Motor neuron (in vitro differentiated cells): ENCODE measurements around the gene FAM200C. TPM values are rescaled to one million over a fixed set of nuclear protein-coding genes. Genes with fewer than 3 reads are reported as not detected.
A peak's percentile ranks its signal among the peaks of the same experiment; 100 is the strongest.

Experiments used
- ATAC-seq, 8 experiments: fragments of 200-7000 bp; cut with Tn5 transposase; replicated peaks in 6 of 8; 2 replicates each; pipeline ENCODE4 v1.8.0; 2021; ENCODE audit warnings: mild to moderate bottlenecking in 8 of 8, moderate library complexity in 8 of 8
- H3K27ac ChIP-seq, 2 donors: fragments of 250-450 bp; sonication (Bioruptor Pico); 2 replicates each; pipeline ENCODE4 v1.9.0; 2021; ENCODE audit warnings: antibody characterized with exemption in 2 of 2, mild to moderate bottlenecking in 2 of 2, moderate library complexity in 1 of 2
- H3K4me1 ChIP-seq, 2 donors: fragments of 250-450 bp; sonication (Bioruptor Pico); replicated peaks in 1 of 2; 2 replicates each; pipeline ENCODE4 v1.6.1; 2021; ENCODE audit warnings: antibody characterized with exemption in 2 of 2, mild to moderate bottlenecking in 2 of 2, moderate library complexity in 1 of 2
- H3K4me3 ChIP-seq, 5 donors: fragments of 250-450 bp; sonication (Bioruptor Pico); 2 replicates each; pipeline ENCODE4 v1.9.0; 2021; ENCODE audit warnings: antibody characterized with exemption in 5 of 5, mild to moderate bottlenecking in 5 of 5, moderate library complexity in 4 of 5
- WGBS, 10 experiments: fragments of 450-650 bp; shearing (Covaris generic); methylation state at CpG; one replicate each; pipeline ENCODE4 v1.0.0; 2022; 5-methylcytosine and 5-hydroxymethylcytosine counted together
- in situ Hi-C, 9 experiments: fragments of 400-800 bp; cut with MboI; loops; one replicate each; pipeline ENCODE4 v1.15.0; 2021; ENCODE audit warnings: low sequenced_read_pairs in 9 of 9, low pct_unique_long_range_greater_than_20kb in 2 of 9; ENCODE audit not compliant: unreplicated experiment in 9 of 9
- total RNA-seq, 8 experiments: library from RNA; unstranded; fragments of 300-600 nt; gene quantifications; 2 replicates each; pipeline versions ENCODE4 v1.2.3 to v1.2.4, GENCODE V29; 2022

The FAM200C gene
- total RNA-seq, 8 experiments from 2014 or later, result 3.8 to 19.7 (median 11.6) TPM

DNA sequence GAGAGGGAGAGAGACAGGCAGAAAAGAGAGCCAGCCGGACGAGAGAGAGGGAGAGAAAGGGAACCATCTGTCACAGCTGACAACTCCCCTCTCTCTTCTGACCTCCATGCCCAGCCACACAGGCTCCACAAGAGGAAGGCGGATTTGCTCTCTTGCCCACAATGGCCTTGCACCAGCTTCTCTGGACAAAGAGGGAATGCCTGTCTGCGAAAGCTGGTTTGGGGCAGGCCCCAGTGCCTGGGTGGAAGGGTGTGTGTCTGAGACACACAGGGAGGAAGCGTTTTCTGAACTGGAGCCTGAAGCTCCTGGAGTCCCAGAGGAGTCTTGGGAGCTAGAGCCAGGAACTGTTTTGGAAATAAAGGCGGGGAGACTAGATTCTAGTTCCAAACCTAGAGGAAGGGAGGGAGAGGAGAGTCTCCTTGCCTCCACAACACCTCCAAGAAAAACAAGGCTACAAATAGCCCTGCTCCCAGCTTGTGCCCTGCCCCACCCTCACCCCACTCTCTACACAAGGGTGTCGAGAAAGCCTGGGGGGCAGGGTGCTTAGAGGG, 41.9 kb downstream of the FAM200C start:
- ATAC-seq, result peak in 7 of 8 experiments; percentile 48 to 84 (median 72)
- Histone ChIP-seq H3K27ac (no peak overlapping the region), H3K4me1 (peaks cover 8% of the 10 kb centered on the region in 2 donors), H3K4me3 (no peak overlapping the region)
- in situ Hi-C loops, result no loop called here
- WGBS, 10 experiments, result 0 to 67% (median 32%) methylated on average over 1 to 5 of the region's 7 CpGs; no CpG with 5 or more reads in 2 of the 10 experiments

DNA sequence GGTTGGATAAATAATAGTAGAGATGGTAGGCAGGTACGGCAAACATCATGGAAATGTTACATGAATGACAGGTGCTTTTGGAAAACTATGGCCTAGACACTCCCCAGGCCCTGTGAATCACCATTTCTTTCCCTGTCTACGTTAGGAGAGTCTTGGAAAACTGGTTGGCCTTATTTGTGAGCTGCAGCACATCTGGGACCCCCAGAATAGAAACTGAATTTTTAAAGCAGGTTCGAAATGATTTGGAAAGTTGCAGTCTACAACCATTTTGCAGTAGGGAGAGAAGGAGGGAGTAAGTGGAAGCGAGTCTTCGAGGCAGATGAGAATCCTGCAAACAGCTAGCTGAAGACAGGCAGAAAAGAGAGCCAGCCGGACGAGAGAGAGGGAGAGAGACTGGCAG, 42.5 kb downstream of the FAM200C start:
- Histone ChIP-seq H3K4me1 (peaks cover 8% of the 10 kb centered on the region in 2 donors), H3K4me3 (no peak overlapping the region), H3K27ac (no peak overlapping the region)
- no peak for ATAC-seq
- in situ Hi-C loops, result no loop called here
- 32 to 90% (median 74%) methylated on average over 1 to 7 of the region's 7 CpGs for WGBS, 10 experiments

DNA sequence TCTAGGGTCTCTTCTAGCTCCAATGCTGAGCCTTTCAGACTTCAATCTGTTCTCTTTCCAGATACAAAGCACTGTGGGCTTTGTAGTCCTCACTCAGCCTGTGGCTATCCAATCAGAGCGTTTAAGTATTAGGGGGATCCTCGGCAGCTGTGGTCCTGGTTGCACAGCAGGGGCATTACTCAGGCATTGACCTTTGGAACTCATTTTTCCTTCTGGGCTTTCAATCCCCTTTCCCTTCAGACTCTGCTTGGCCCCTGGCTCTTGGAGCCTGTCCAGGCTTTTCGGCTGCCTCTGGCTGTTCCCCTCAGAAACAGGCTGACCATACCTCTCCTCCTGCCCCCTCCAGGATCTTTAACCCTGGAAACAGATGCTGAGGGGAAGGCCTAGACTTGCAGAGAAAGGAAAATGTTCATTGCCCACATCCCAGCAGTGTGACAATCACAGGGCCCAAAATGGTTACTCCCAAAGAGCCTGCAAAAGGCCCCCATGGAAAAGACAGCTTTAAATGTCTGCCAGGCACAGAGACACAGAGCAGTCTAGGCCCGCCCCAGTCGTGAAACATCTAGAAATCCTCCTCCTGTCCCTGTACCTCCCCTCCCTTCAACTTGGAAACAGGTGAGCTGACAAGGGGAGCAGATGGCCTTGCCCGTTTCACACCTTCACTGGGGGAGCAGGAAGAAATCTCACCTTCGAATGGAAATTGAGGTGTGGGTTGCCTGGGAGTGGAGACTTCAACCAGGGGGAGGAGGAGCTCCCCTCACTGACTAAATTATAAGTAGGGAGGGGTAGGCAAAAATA, 43.1 kb downstream of the FAM200C start:
- peak in 1 of 8 experiments; percentile 37 for ATAC-seq
- Histone ChIP-seq H3K27ac (no peak overlapping the region), H3K4me3 (no peak overlapping the region), H3K4me1 (peaks cover 8% of the 10 kb centered on the region in 2 donors)
- in situ Hi-C loops, result no loop called here
- WGBS, 10 experiments, result 48 to 84% (median 73%) methylated on average over 1 to 6 of the region's 7 CpGs; no CpG with 5 or more reads in 3 of the 10 experiments

DNA sequence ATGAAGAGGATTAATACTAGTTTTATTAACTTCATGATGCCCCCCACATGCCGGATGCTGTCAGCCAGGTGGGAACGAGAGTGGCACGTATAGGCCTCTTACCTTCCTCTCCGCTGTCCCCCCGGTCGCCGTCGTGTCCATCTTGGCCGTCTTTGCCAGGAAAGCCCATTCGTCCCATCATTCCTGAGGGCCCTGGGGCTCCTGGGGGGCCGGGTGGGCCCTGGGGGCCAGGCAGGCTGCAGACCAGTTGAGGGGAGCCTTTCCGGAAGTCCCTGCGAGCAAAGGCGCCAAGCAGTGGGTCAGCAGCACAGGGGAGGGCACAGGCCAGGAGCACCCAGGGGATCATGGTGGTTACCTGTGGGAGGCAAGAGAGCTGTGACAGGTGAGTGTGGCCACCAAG, 45.2 kb downstream of the FAM200C start:
- Histone ChIP-seq H3K4me3 (no peak overlapping the region), H3K4me1 (peaks cover 8% of the 10 kb centered on the region in 2 donors), H3K27ac (no peak overlapping the region)
- ATAC-seq, result no peak
- WGBS, 10 experiments, result 53 to 100% (median 80%) methylated on average over 1 to 3 of the region's 14 CpGs; no CpG with 5 or more reads in 7 of the 10 experiments
- in situ Hi-C loops, result no loop called here

DNA sequence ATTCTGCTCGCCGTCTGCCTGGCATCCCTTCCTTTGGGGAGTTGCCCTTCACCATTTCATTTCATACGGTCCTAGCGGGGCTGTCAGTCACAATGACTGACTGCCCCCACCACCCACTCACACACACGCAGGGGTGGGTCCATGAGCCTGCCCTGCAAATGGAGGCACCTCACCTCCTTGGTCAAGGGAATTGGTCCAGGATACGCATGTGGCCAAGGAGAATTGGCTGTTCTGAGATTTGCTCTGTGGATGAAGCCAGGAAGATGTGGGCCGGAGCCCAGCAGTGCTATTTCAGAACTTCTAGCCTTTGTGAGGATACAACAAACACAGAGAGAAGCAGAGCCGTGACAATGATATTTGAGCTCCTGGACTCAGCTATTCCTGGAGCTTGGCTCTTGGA, 46.5 kb downstream of the FAM200C start:
- in situ Hi-C loops, result no loop called here
- H3K4me1 ChIP-seq, result peaks cover 8% of the 10 kb centered on the region in 2 donors
- 77 to 93% (median 81%) methylated on average over 2 to 5 of the region's 8 CpGs; no CpG with 5 or more reads in 5 of the 10 experiments for WGBS, 10 experiments
- peak in 1 of 8 experiments; percentile 43 for ATAC-seq
- H3K27ac ChIP-seq, result no peak overlapping the region
- no peak overlapping the region for H3K4me3 ChIP-seq

DNA sequence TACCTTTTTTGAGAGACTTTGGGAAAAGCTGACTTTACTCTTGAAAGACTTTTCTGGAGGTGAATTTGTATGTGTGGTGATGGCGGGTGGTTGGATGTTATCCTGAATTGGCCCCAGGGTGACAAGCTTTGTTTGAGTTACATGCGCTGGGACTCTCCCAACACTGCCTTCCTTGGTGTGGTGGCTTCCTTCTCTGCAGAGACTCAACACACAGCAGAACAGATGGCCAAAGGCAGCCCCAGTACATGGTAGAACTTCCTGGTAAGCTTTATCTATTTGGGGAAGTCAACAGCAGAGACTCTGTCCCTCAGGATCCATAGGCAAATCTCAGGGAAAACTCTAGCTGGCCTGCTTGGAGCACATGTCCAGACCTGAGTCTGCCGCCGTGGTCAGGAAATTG, 47.5 kb downstream of the FAM200C start:
- 80 to 100% (median 92%) methylated on average over 1 to 4 of the region's 4 CpGs; no CpG with 5 or more reads in 5 of the 10 experiments for WGBS, 10 experiments
- Histone ChIP-seq H3K27ac (no peak overlapping the region), H3K4me1 (peaks cover 1 to 3% of the 10 kb centered on the region in 2 donors), H3K4me3 (no peak overlapping the region)
- in situ Hi-C loops, result no loop called here
- ATAC-seq, result no peak

DNA sequence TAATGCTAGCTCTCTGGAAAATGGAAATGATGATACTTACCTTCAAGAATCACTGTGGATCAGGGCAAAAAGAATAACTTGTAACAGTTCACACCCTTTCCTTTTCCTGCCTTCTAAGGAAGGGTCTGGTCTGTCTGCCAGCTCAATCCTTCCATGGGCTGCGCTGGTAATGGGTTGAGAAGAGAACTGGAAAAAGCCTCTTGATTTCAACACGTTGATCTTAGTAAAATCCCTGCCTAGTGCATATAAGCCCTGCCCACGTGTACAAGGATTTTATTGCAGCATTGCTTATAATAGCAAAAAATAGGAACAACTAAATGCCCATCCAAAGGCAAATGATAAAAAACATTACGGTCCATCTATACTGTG, 49.9 kb downstream of the FAM200C start:
- Histone ChIP-seq H3K4me3 (no peak overlapping the region), H3K27ac (no peak overlapping the region), H3K4me1 (peaks cover 3% of the 10 kb centered on the region in 2 donors)
- in situ Hi-C loops, result loop anchor here in 8 of 9 experiments (10.0 to 25.0 kb wide), 6 partner anchors 138 to 338 kb away; partner anchors contain the start of gene TTC1 (in 3 of the 8)
- 0 to 97% (median 73%) methylated on average over 1 to 4 of the region's 4 CpGs for WGBS, 10 experiments
- ATAC-seq, result no peak

DNA sequence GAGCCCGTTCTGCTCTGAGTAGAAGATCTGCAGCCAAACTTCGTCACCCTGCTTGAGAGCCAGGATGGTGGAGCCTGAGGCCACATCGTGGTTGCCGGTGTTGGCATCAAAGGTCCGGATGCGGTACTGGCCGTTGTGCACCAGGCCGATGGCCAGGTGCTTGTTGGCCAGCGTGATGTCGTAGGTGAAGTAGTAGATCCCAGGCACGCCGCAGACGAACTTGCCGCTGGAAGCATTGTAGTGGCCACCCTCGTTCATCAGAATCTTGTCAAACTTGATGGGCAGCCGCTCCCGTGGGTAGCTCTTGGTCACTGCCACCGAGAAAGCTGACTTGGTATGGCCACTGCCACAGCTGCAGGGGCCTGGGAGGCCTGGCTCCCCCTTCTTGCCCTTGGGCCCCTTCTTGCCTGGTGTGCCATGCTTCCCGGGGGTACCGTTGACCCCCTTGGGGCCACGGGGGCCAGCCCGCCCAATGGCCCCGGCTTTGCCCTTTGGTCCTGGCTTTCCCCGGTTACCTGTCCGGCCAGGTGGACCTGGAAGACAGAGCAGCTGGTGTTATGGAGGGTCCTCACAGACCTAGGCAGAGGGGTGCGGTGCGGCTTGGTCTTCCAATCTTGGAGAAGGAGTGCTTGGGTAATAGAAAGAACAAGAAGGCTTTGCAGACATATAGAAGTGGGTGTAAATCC, 50.5 kb downstream of the FAM200C start:
- Histone ChIP-seq H3K4me3 (no peak overlapping the region), H3K27ac (no peak overlapping the region), H3K4me1 (peaks cover 3 to 5% of the 10 kb centered on the region in 2 donors)
- WGBS, 10 experiments, result 82 to 100% (median 93%) methylated on average over 3 to 14 of the region's 27 CpGs; no CpG with 5 or more reads in 4 of the 10 experiments
- in situ Hi-C loops, result loop anchor here in 8 of 9 experiments (10.0 to 25.0 kb wide), 6 partner anchors 137 to 337 kb away; partner anchors contain the start of gene TTC1 (in 3 of the 8)
- no peak for ATAC-seq

DNA sequence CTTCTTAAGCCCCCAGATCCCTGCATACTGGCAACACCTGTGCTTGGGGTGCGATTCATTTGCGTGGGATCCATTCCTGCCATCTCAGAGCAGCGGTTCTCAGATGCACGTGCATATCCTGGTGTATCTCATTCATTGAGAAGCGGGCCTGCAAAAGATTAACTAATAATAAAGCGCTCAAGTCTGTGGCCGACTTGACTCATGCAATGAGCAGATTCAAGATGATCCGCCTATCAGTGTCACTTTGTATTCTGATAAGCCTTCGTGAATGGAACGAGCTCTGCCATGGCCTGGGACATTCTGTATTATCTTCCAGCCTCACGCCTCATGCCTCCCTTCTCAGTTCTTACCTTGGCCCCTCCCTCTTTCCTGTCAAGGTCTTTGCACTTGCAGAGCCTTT, 51.8 kb downstream of the FAM200C start:
- H3K4me3 ChIP-seq, result no peak overlapping the region
- in situ Hi-C loops, result loop anchor here in 8 of 9 experiments (10.0 to 25.0 kb wide), 6 partner anchors 136 to 336 kb away; partner anchors contain the start of gene TTC1 (in 3 of the 8)
- WGBS, 10 experiments, result 20 to 97% (median 88%) methylated on average over 1 to 11 of the region's 11 CpGs; no CpG with 5 or more reads in 2 of the 10 experiments
- no peak overlapping the region for H3K27ac ChIP-seq
- no peak for ATAC-seq
- peaks cover 3 to 5% of the 10 kb centered on the region in 2 donors for H3K4me1 ChIP-seq

DNA sequence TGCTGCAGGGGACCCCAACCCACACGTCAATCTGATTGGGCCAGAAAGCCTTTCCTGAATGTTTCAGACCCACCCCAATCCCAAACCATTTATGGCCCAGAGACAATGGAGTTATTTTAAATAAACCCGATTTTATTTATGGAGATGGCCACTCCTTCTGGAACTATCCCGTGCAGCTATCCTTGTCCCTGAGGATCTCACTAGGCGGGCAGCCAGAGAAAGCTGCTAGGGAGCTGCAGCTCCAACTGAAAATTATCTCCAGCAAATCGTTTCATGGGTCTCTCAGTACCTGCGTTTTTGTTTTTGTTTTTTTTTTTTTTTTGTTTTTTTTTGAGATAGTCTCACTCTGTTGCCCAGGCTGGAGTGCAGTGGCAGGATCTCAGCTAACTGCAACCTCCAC, 52.4 kb downstream of the FAM200C start:
- in situ Hi-C loops, result loop anchor here in 8 of 9 experiments (10.0 to 25.0 kb wide), 6 partner anchors 135 to 335 kb away; partner anchors contain the start of gene TTC1 (in 3 of the 8)
- no peak for ATAC-seq

More for the DNA sequence above, 52.4 kb downstream of the FAM200C start:
- H3K4me3 ChIP-seq, result no peak overlapping the region
- WGBS, 10 experiments, result 0 to 92% (median 45%) methylated on average over 1 to 5 of the region's 6 CpGs; no CpG with 5 or more reads in 2 of the 10 experiments
- peaks cover 3 to 5% of the 10 kb centered on the region in 2 donors for H3K4me1 ChIP-seq
- H3K27ac ChIP-seq, result no peak overlapping the region
